MM.1S (cell line): ENCODE results near the gene PPP1CC.

Source experiments
- EZH2 ChIP-seq: fragments of 300-600 bp; sonication (generic); optimal IDR thresholded peaks from 2 replicates; pipeline ENCODE3; 2017; ENCODE audit warnings: low read depth, mild to moderate bottlenecking, antibody characterized with exemption, low read length, mixed read lengths
- TF ChIP-seq, protein P1 (sequence below): fragments of 300-600 bp; sonication (generic); IDR thresholded peaks from 2 replicates; pipeline ENCODE4 v1.5.1; 2016; ENCODE audit warnings: antibody characterized with exemption, low read length, mixed read lengths

DNA sequence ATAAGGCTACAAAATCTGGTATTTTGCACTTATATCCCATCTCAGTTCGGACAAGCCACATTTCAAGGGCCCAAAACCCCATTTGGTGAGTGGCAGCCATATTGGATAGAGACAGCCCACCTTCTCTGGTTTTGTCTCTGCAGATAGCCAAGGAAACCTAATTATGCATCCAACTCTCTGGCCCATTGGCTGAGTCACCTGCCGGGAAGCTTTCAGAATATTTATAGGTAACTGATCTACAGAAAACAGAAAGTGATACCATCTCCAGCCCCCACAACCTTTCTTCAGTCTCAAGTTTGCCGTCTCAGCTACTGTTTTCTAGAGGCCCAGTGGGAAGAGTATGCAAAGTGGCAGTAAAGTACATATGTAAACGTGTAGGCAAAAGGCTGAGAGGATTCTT lies 33.7 kb upstream of the PPP1CC start:
- TF ChIP-seq, protein P1, sequence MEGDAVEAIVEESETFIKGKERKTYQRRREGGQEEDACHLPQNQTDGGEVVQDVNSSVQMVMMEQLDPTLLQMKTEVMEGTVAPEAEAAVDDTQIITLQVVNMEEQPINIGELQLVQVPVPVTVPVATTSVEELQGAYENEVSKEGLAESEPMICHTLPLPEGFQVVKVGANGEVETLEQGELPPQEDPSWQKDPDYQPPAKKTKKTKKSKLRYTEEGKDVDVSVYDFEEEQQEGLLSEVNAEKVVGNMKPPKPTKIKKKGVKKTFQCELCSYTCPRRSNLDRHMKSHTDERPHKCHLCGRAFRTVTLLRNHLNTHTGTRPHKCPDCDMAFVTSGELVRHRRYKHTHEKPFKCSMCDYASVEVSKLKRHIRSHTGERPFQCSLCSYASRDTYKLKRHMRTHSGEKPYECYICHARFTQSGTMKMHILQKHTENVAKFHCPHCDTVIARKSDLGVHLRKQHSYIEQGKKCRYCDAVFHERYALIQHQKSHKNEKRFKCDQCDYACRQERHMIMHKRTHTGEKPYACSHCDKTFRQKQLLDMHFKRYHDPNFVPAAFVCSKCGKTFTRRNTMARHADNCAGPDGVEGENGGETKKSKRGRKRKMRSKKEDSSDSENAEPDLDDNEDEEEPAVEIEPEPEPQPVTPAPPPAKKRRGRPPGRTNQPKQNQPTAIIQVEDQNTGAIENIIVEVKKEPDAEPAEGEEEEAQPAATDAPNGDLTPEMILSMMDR = no peak
- TF ChIP-seq EZH2 = no peak
